GM19438 (cell line): Measurements from ENCODE around the gene NIM1K.
"Not testable (repeated sequence)": the region's sequence is repeated elsewhere in the genome, so short reads cannot be mapped to it uniquely, and the experiment has no call there.

Experiments
- ATAC-seq: cut with Tn5 transposase; IDR thresholded peaks from one replicate; pipeline ENCODE4 v1.9.1; 2021; ENCODE audit warnings: low read depth; ENCODE audit not compliant: unreplicated experiment

NIM1K gene

DNA sequence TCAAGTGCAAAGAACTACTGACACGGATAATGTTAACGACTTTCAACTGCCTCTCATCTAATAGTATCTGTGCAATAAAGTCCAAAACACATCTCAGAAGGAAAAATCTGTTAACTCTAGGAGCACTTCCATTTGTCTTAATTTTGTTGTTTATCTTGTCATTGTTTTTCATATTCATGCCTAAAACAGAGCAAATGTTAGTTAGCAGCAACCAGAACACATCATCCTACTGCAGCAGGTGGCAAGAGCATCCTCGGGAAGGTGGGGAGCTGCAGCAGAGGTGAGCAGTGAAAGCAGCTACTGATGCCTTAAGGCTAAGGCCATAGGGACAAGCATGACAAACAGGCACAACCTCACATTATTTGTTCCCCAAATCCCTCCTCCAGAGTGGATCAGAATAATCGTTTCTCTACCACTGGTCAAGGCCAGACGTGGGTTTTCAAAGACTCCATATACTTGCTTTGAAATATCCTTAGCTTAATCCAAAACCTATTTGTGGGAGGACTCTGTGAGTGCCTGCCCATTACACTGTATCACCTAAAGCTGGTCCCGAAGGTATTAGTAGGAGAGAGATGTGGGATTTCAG lies 120.1 kb downstream of the NIM1K start:
- ATAC-seq = no peak

DNA sequence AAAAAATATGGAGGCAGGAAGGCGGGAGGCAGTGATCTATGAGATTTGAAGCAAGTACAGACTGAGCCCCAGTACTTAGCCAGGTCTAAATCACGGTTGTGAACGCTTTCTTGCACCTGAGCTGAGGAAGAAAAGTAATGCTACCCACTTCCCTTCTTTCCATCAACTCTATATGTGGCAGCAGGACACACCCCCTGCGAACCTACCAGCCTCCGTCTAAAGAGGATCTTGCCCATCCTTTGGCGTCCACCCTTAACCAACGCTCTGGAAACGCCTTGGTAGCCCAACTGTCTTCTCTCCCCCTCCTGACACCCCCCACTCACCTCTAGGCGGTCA lies 120.6 kb downstream of the NIM1K start:
- peak; percentile 5 for ATAC-seq

- ATAC-seq = peak; percentile 93
Measured at GRCh38 chr5:43313035-43313853, 121.2 kb downstream of the NIM1K start, which contains the start of gene HMGCS1. Gene HMGCS1 (minus strand): TSS chr5:43313412. CDS start chr5:43298965, 14,447 bp downstream.

DNA sequence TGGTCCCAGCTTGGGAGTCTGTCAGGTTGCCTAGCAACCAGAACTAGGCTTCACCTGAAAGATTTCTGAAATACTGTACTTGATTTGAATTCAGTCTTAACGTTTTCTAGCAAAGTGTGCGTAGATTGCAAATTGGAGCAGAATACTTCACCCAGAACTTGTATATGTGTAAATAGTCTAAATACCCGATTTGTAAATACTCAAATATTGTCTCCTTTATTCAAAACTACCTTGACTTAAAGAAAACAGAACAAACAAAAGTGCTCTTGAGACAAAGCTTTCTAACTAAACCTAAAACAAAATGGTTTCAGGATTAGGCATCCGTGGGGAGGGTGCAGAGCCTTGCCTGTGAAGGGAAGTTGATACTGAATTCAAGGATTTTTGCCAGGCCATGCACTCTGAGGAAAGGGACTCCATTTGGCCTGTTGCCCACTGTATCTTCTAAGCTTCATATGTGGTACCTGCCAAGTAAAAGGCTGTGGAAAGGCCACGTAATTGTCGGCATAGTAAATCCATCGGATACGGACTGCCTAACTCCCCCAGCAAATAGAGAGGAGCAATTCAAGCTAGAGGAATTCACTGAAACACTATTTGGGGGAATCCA lies 121.9 kb downstream of the NIM1K start:
- no peak for ATAC-seq

GRCh38 chr5:43314724-43315123 lies 122.7 kb downstream of the NIM1K start:
- no peak for ATAC-seq

DNA sequence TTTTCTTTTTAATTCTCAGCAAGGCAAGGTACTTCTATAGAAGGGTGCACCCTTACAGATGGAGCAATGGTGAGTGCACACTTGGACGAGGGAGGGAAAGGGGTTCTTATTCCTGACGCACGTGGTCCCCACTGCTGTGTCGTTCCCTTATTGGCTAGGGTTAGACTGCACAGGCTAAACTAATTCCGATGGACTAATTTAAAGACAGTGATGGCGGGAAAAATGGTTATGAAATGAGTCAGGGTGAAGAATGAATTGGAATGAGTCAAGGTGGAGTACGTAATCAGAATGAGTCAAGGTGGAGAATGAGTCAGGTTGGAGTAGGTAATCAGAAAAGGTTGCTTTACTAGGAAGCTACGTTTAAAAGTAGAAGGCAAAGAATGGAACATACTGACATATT lies 123.2 kb downstream of the NIM1K start:
- ATAC-seq = no peak

DNA sequence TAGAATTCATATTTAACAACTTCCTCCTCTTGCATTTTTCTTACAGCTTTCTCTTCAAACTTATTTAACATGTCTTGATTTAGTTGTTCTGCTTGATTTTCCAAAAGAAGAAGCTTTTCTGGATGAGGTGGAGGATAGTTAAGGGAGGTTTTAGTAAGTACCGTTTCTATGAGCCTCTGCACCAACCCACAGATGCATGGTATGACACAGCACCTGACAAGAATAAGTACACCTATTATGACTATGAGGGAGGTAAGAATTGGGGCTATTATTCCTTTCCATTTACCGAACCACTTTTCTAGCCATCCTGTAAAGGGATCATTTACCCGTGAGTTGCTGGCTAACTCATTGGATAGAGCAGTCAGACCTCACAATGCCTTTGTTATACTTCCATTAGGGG lies 123.7 kb downstream of the NIM1K start:
- ATAC-seq = no peak

DNA sequence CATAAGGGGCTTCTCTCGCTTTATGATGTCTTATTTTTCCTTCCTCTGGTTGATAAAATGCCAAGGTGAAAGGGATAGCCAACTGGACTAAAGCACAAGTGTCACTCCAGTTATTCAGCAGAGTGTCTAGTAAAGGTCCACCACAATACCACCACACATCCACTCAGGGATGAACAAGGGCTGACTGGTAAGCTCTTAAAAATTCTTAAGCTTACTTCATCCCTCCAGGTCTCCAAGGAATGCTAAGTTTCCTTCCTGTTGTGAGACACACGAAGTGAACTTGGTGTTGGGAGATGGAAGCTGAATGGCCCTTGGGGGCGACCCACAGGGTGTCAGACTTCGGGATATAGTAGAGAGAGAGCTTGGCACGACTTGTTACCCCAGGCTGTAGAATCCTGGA lies 124.4 kb downstream of the NIM1K start:
- no peak for ATAC-seq

GRCh38 chr5:43320846-43321245 lies 128.8 kb downstream of the NIM1K start:
- no peak for ATAC-seq

- not testable (repeated sequence) for ATAC-seq
Measured at GRCh38 chr5:43323488-43323887, 131.5 kb downstream of the NIM1K start.

- ATAC-seq = not testable (repeated sequence)
Measured at GRCh38 chr5:43325624-43326023, 133.6 kb downstream of the NIM1K start.
